ENCODE data around the gene MYO1B.

MYO1B gene

GRCh38 chr2:191217580-191217979, 27.6 kb upstream of the MYO1B start:
- no peak overlapping the region for H3K27ac ChIP-seq
- no peak for TF ChIP-seq ZFX (IDR thresholded peaks at IDR 0.05)
- TF ChIP-seq, protein P1, sequence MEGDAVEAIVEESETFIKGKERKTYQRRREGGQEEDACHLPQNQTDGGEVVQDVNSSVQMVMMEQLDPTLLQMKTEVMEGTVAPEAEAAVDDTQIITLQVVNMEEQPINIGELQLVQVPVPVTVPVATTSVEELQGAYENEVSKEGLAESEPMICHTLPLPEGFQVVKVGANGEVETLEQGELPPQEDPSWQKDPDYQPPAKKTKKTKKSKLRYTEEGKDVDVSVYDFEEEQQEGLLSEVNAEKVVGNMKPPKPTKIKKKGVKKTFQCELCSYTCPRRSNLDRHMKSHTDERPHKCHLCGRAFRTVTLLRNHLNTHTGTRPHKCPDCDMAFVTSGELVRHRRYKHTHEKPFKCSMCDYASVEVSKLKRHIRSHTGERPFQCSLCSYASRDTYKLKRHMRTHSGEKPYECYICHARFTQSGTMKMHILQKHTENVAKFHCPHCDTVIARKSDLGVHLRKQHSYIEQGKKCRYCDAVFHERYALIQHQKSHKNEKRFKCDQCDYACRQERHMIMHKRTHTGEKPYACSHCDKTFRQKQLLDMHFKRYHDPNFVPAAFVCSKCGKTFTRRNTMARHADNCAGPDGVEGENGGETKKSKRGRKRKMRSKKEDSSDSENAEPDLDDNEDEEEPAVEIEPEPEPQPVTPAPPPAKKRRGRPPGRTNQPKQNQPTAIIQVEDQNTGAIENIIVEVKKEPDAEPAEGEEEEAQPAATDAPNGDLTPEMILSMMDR (conservative IDR thresholded peaks at IDR 0.05) = no peak

DNA sequence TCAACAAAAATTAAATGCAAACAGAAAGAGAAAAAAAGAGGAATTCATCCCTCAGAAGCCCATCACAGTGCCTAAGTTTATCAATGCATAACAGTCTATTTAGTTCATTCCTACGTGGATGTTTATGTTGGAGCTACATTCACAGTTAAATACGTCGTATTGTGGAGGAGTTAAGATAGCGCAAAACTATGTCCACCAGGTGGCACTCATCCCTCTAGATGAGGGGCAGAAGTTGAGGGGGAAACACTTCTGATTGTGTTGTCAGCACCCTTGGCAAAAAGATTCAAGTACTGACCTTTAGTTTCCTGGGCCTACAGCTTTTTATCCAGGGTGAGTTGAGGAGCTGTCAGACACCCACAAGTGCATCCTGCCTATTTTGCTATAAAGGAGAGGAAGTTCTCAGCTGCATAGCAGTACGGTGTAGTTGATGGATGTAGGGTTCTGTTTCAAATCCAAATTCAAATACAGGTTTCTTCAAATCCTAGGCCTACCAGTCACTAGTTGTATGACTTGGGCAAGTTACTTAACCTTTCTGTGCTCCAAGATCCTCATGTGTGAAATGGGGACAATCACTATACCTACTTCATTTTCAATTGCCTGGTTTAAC, 26.8 kb upstream of the MYO1B start:
- H3K27ac ChIP-seq = no peak overlapping the region; the same call in 1 of the 2 replicates
- no peak for TF ChIP-seq ZFX (IDR thresholded peaks at IDR 0.05)
- TF ChIP-seq, protein P1 (conservative IDR thresholded peaks at IDR 0.05) = peak; percentile 62

GRCh38 chr2:191220671-191221070, 24.5 kb upstream of the MYO1B start:
- TF ChIP-seq, protein P1 (conservative IDR thresholded peaks at IDR 0.05) = no peak
- TF ChIP-seq ZFX (IDR thresholded peaks at IDR 0.05) = no peak
- no peak overlapping the region for H3K27ac ChIP-seq

GRCh38 chr2:191221666-191222065, 23.5 kb upstream of the MYO1B start:
- TF ChIP-seq, protein P1 (conservative IDR thresholded peaks at IDR 0.05) = no peak
- TF ChIP-seq ZFX (IDR thresholded peaks at IDR 0.05) = no peak
- H3K27ac ChIP-seq = no peak overlapping the region

GRCh38 chr2:191222507-191222906, 22.7 kb upstream of the MYO1B start:
- H3K27ac ChIP-seq = no peak overlapping the region
- TF ChIP-seq, protein P1 (conservative IDR thresholded peaks at IDR 0.05) = no peak
- TF ChIP-seq ZFX (IDR thresholded peaks at IDR 0.05) = no peak

DNA sequence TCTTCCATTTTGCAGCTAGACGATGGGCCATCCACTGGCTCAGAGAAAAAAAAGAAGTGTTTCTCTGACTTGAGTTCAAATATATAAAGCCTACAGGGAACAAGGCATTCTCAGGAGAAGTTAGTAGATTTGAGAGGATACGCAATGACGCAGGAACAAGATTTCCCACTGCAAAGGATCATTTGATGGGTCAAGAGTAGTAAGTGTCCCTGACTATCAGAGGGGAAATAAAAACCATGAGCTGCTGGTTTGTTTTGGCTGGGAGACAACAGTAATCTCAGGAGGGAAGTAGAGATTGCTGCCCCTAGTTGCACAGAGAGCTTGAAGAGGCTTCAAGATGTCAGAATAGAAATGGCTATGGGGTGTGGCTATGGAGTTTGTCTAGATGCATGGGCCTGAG, 22.3 kb upstream of the MYO1B start:
- TF ChIP-seq, protein P1 (conservative IDR thresholded peaks at IDR 0.05) = no peak
- no peak for TF ChIP-seq ZFX (IDR thresholded peaks at IDR 0.05)
- no peak overlapping the region for H3K27ac ChIP-seq

GRCh38 chr2:191225126-191225525, 20.1 kb upstream of the MYO1B start:
- no peak overlapping the region for H3K27ac ChIP-seq
- TF ChIP-seq, protein P1 (conservative IDR thresholded peaks at IDR 0.05) = no peak
